T-cell (primary cell): Measurements from ENCODE around the gene FGF10. TPM values are rescaled to one million over a fixed set of nuclear protein-coding genes. Genes with fewer than 3 reads are reported as not detected.

ENCODE experiments used
- ATAC-seq, 4 experiments: fragments of 200-7000 bp in 3 of 4; fragments of 150-1000 bp in 1 of 4; cut with Tn5 transposase; replicated peaks in 1 of 4; 1 replicate in 3 of 4; 2 replicates in 1 of 4; pipeline ENCODE4 v1.10.0; 2021; ENCODE audit warnings: moderate library complexity in 3 of 4, mild to moderate bottlenecking in 2 of 4, moderate number of reproducible peaks in 1 of 4
- CTCF ChIA-PET, 2 donors: fragments of 300-600 bp; sonication (Branson Sonifier 250); formaldehyde crosslinking; loops; one replicate each; lab custom pipeline; 2022; ENCODE audit warnings: antibody characterized with exemption in 2 of 2; lab: Charles Lee
- POLR2A ChIA-PET, 2 donors: fragments of 300-600 bp; sonication (Branson Sonifier 250); formaldehyde crosslinking; loops; one replicate each; lab custom pipeline; 2022; ENCODE audit warnings: antibody characterized with exemption in 2 of 2; lab: Charles Lee
- DNase-seq, 35 experiments: peaks; one replicate each; pipeline versions ENCODE4 v3.0.0 to v3.0.0-alpha.2; 2013 to 2023
- H3K27ac ChIP-seq: one replicate; pipeline ENCODE4 v1.5.1; 2013; ENCODE audit warnings: low read length
- H3K27me3 ChIP-seq, 2 experiments: replicated peaks in 1 of 2; 1 replicate in 1 of 2; 2 replicates in 1 of 2; pipeline versions ENCODE4 v1.6.1 to v1.7.0; 2013; ENCODE audit warnings: low read length in 1 of 2, mixed read lengths in 1 of 2; ENCODE audit not compliant: control insufficient read depth in 2 of 2, insufficient read depth in 2 of 2; ENCODE audit errors: extremely low read depth in 1 of 2
- H3K36me3 ChIP-seq, 2 donors: 1 replicate in 1 of 2; 2 replicates in 1 of 2; pipeline versions ENCODE4 v1.6.1 to v1.7.0; 2013; ENCODE audit warnings: low read length in 1 of 2; ENCODE audit not compliant: control insufficient read depth in 2 of 2, insufficient read depth in 1 of 2; ENCODE audit errors: extremely low read depth in 1 of 2
- H3K4me1 ChIP-seq, 2 experiments: 1 replicate in 1 of 2; 2 replicates in 1 of 2; pipeline versions ENCODE4 v1.6.1 to v1.7.0; 2013; ENCODE audit warnings: low read length in 2 of 2, mixed read lengths in 1 of 2; ENCODE audit not compliant: insufficient read depth in 2 of 2, control insufficient read depth in 1 of 2; ENCODE audit errors: extremely low read depth in 1 of 2
- H3K4me3 ChIP-seq, 2 donors: 1 replicate in 1 of 2; 2 replicates in 1 of 2; pipeline versions ENCODE4 v1.5.1 to v1.7.0; 2013; ENCODE audit warnings: mild to moderate bottlenecking in 2 of 2, low read length in 1 of 2, moderate library complexity in 1 of 2; ENCODE audit not compliant: control insufficient read depth in 1 of 2; ENCODE audit errors: extremely low read depth in 1 of 2
- H3K9me3 ChIP-seq: 2 replicates; pipeline ENCODE4 v1.7.0; 2013
- H3K27ac Mint-ChIP-seq, 2 donors: one replicate each; pipeline ENCODE4 v1.8.0; 2020 to 2021; ENCODE audit warnings: mild to moderate bottlenecking in 2 of 2, mixed read lengths in 2 of 2
- H3K27me3 Mint-ChIP-seq, 2 donors: one replicate each; pipeline ENCODE4 v1.8.0; 2021 to 2022; ENCODE audit warnings: mixed read lengths in 2 of 2
- H3K36me3 Mint-ChIP-seq: one replicate; pipeline ENCODE4 v1.8.0; 2021; ENCODE audit warnings: mixed read lengths
- H3K4me1 Mint-ChIP-seq, 3 donors: one replicate each; pipeline ENCODE4 v1.8.0; 2020 to 2022; ENCODE audit warnings: mixed read lengths in 3 of 3, mild to moderate bottlenecking in 1 of 3
- H3K4me3 Mint-ChIP-seq, 3 donors: one replicate each; pipeline ENCODE4 v1.8.0; 2020 to 2022; ENCODE audit warnings: mild to moderate bottlenecking in 3 of 3, mixed read lengths in 3 of 3, moderate library complexity in 3 of 3
- H3K9me3 Mint-ChIP-seq, 3 donors: one replicate each; pipeline ENCODE4 v1.8.0; 2020 to 2022; ENCODE audit warnings: mixed read lengths in 3 of 3
- WGBS: methylation state at CpG from one replicate; pipeline ENCODE4 v1.1.5; 2013; ENCODE audit warnings: missing lambda C conversion rate; ENCODE audit not compliant: insufficient coverage; 5-methylcytosine and 5-hydroxymethylcytosine counted together
- total RNA-seq, 35 experiments: library from RNA in 6 of 35; stranded (reverse) in 6 of 35; fragments of 120-200 nt in 1 of 35; gene quantifications; one replicate each; pipeline versions ENCODE4 v1.2.1 to v1.2.4 and lab custom pipeline; 2013 to 2026

The FGF10 gene
- total RNA-seq, 5 donors from 2014 or later (not counting 1 experiment from before 2014, with no cell fraction given): not detected

DNA sequence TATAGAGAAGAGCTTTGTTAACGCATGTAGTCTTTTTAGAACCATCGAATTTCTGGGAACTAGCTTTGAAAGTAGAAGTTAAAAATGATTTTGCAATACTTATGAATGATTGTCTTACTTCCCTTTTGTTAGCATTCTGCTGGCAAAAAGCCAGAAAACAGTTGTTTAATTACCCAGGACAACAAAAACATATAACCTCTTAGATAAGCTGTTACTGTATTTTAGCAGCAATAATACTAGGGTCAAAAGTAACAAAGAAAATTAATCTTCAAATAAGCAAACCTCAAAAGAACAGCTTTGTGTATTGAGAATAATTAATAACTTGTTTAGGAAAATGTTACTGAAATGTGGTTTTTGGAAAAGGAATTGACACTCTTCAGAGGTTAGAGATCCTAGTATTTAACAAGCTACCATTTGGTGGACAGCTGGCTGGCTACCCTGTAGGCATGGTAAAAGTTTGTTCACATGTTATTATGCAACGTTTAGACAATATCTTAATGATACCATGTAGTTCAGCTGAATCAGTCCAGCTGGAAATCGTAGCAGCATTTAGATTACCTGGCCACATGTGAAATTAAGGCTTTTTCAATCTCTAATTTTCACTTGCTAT is 3.8 kb downstream of the FGF10 start:
- Mint-ChIP-seq H3K36me3 (no peaks in the 10 kb centered on the region), H3K9me3 (peaks cover 3 to 6% (median 5%) of the 10 kb centered on the region in 3 donors), H3K4me1 (peaks cover 0 to 10% (median 9%) of the 10 kb centered on the region in 3 donors), H3K27me3 (peaks cover 31 to 32% of the 10 kb centered on the region in 2 donors), H3K27ac (no peak overlapping the region), H3K4me3 (no peak overlapping the region)
- POLR2A ChIA-PET: no interaction called here
- CTCF ChIA-PET: no interaction called here
- Histone ChIP-seq H3K27me3 (peaks cover 6 to 17% of the 10 kb centered on the region in 2 experiments), H3K36me3 (no peaks in the 10 kb centered on the region), H3K4me1 (no peaks in the 10 kb centered on the region), H3K27ac (no peak overlapping the region), H3K9me3 (no peaks in the 10 kb centered on the region), H3K4me3 (no peak overlapping the region)
- WGBS: no CpG with 5 or more reads among the region's 4 CpGs
- no peak for ATAC-seq
- DNase-seq: no peak

- ChIA-PET CTCF (no interaction called here), POLR2A (no interaction called here)
- H3K4me1 Mint-ChIP-seq: peaks cover 0 to 10% (median 9%) of the 10 kb centered on the region in 3 donors
- H3K9me3 Mint-ChIP-seq: peaks cover 4 to 7% (median 5%) of the 10 kb centered on the region in 3 donors
- Histone ChIP-seq H3K27ac (no peak overlapping the region), H3K4me1 (no peaks in the 10 kb centered on the region), H3K9me3 (no peaks in the 10 kb centered on the region), H3K36me3 (no peaks in the 10 kb centered on the region), H3K27me3 (peaks cover 6 to 17% of the 10 kb centered on the region in 2 experiments), H3K4me3 (no peak overlapping the region)
- no peak overlapping the region for H3K27ac Mint-ChIP-seq
- H3K36me3 Mint-ChIP-seq: no peaks in the 10 kb centered on the region
- WGBS: no CpG with 5 or more reads among the region's 1 CpG
- ATAC-seq: no peak
- H3K4me3 Mint-ChIP-seq: no peak overlapping the region
- no peak for DNase-seq
- peaks cover 26% of the 10 kb centered on the region in 2 donors for H3K27me3 Mint-ChIP-seq
Measured at GRCh38 chr5:44384816-44385215, 4.4 kb downstream of the FGF10 start.

- no peak for ATAC-seq
- no peak for DNase-seq
- Histone ChIP-seq H3K27ac (no peak overlapping the region), H3K4me1 (no peaks in the 10 kb centered on the region), H3K27me3 (no peaks in the 10 kb centered on the region), H3K9me3 (no peaks in the 10 kb centered on the region), H3K36me3 (no peaks in the 10 kb centered on the region), H3K4me3 (no peak overlapping the region)
- H3K27ac Mint-ChIP-seq: no peak overlapping the region
- H3K27me3 Mint-ChIP-seq: peaks cover 11 to 15% of the 10 kb centered on the region in 2 donors
- CTCF ChIA-PET: no interaction called here
- POLR2A ChIA-PET: no interaction called here
- no peaks in the 10 kb centered on the region for H3K36me3 Mint-ChIP-seq
- peaks cover 7 to 10% (median 9%) of the 10 kb centered on the region in 3 donors for H3K9me3 Mint-ChIP-seq
- peaks cover 0 to 1% (median 0%) of the 10 kb centered on the region in 3 donors for H3K4me1 Mint-ChIP-seq
- no peak overlapping the region for H3K4me3 Mint-ChIP-seq
Measured at GRCh38 chr5:44382894-44383293, 6.3 kb downstream of the FGF10 start.

DNA sequence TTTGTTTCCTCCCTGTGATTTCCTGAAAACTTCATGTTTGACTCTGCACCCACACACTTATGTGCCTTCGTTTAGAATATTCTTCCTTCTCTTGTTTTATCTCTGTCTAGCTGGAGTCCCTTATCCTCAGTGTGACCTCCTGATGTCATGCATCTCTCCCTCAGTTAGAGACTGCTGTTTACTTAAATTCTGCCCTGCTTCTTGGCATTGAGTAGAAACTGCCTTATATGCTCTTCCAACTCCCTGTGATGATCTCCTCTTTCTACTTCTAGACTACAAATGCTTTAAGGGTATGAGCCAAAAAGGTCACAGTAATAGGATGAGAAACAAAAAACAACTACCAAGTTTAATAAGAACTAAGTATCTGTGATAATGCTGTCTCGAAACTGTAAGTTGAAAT is 12.2 kb downstream of the FGF10 start:
- Mint-ChIP-seq H3K4me1 (no peaks in the 10 kb centered on the region), H3K27me3 (no peaks in the 10 kb centered on the region), H3K4me3 (no peak overlapping the region), H3K36me3 (no peaks in the 10 kb centered on the region), H3K27ac (no peak overlapping the region), H3K9me3 (peaks cover 8 to 18% (median 12%) of the 10 kb centered on the region in 3 donors)
- H3K36me3 ChIP-seq: no peaks in the 10 kb centered on the region
- no peak for ATAC-seq
- H3K9me3 ChIP-seq: no peaks in the 10 kb centered on the region
- ChIA-PET POLR2A (no interaction called here), CTCF (no interaction called here)
- H3K4me1 ChIP-seq: no peaks in the 10 kb centered on the region
- no peak for DNase-seq
- no peak overlapping the region for H3K4me3 ChIP-seq
- H3K27me3 ChIP-seq: no peaks in the 10 kb centered on the region
- WGBS: 55% methylated on average over 1 of the region's 2 CpGs
- H3K27ac ChIP-seq: no peak overlapping the region

- H3K4me1 ChIP-seq: no peaks in the 10 kb centered on the region
- H3K4me3 ChIP-seq: no peak overlapping the region
- WGBS: 67% methylated on average over 4 of the region's 4 CpGs
- H3K27me3 ChIP-seq: no peaks in the 10 kb centered on the region
- POLR2A ChIA-PET: no interaction called here
- CTCF ChIA-PET: no interaction called here
- DNase-seq (no peak), ATAC-seq (no peak)
- Mint-ChIP-seq H3K4me3 (no peak overlapping the region), H3K27ac (no peak overlapping the region), H3K9me3 (peaks cover 2 to 12% (median 9%) of the 10 kb centered on the region in 3 donors), H3K4me1 (no peaks in the 10 kb centered on the region), H3K27me3 (no peaks in the 10 kb centered on the region), H3K36me3 (no peaks in the 10 kb centered on the region)
- H3K9me3 ChIP-seq: no peaks in the 10 kb centered on the region
- no peak overlapping the region for H3K27ac ChIP-seq
- no peaks in the 10 kb centered on the region for H3K36me3 ChIP-seq
Measured at GRCh38 chr5:44372028-44372427, 17.2 kb downstream of the FGF10 start.

DNA sequence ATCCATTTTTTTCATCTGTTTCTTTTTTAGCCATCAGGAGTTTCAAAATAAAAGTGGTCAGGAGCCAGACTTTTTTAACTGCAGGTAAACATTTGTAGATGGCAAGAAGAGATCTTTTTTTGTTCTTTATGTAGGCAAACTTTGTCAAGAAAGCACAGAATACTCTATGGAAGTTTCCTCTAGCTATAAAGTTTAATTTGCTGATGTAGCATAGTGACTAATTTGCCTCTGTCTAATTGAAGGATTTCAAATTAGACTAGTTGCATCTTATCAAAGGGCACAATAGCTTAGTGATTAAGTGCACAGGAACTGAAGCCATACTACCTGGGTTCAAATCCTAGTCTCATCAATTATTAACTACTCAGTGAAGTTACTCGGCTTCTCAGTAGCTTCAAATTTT is 22.0 kb downstream of the FGF10 start:
- Histone ChIP-seq H3K4me3 (no peak overlapping the region), H3K27me3 (no peaks in the 10 kb centered on the region), H3K36me3 (no peaks in the 10 kb centered on the region), H3K27ac (no peak overlapping the region), H3K4me1 (no peaks in the 10 kb centered on the region), H3K9me3 (no peaks in the 10 kb centered on the region)
- Mint-ChIP-seq H3K4me3 (no peak overlapping the region), H3K4me1 (no peaks in the 10 kb centered on the region), H3K27me3 (no peaks in the 10 kb centered on the region), H3K27ac (no peak overlapping the region), H3K36me3 (no peaks in the 10 kb centered on the region), H3K9me3 (peaks cover 4 to 9% (median 4%) of the 10 kb centered on the region in 3 donors)
- CTCF ChIA-PET: interaction anchor here in 1 of 2 donors (0.6 kb wide), 1 partner anchor 22 kb away, joined by 3 read pairs; no protein-coding TSS in a partner anchor
- no peak for ATAC-seq
- WGBS: no CpG with 5 or more reads among the region's 1 CpG
- no peak for DNase-seq
- POLR2A ChIA-PET: no interaction called here
